GM21576 (cell line): ENCODE measurements around the gene FLRT1.

ENCODE experiments used
- ATAC-seq: cut with Tn5 transposase; IDR thresholded peaks from one replicate; pipeline ENCODE4 v1.9.1; 2021; ENCODE audit warnings: mild to moderate bottlenecking, moderate library complexity; ENCODE audit not compliant: unreplicated experiment

Gene FLRT1

DNA sequence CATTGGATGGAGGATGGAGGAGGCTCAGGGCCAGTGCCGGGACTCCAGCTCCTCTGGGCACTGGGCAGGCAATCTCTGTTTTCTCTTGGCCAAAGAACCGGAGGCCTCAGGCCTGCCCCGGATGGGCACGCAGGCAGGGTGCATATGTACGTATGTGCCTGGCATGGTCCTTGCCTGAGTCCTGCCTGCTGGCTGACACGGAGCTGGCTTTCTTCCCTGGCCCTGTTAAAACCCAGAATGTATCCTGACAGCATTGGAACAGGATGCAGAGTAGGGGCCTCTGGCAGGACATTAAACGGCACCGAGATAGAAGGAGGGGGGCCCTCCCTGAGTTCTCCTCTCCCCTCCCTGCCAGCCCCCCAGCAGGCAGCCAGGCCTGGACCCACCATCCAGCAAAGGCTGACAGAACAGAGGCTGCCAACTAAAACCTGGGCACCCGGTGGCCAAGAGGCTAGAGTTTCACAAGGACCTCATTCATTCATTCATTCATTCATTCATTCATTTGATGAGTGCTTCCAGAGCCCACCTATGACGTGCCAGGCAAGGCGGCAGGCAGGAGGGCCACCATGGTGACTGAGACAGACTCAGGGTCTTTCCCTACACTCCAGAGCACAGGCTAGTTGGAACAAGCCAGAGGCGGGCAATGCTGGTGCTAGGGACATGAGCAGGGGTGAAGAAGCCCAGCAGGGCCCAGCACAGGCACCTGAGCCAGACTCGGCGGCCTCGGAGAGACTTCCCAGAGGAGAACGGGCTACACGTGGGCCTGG is 28.8 kb downstream of the FLRT1 start:
- no peak for ATAC-seq

GRCh38 chr11:64065141-64065465 is 29.4 kb downstream of the FLRT1 start:
- no peak for ATAC-seq

DNA sequence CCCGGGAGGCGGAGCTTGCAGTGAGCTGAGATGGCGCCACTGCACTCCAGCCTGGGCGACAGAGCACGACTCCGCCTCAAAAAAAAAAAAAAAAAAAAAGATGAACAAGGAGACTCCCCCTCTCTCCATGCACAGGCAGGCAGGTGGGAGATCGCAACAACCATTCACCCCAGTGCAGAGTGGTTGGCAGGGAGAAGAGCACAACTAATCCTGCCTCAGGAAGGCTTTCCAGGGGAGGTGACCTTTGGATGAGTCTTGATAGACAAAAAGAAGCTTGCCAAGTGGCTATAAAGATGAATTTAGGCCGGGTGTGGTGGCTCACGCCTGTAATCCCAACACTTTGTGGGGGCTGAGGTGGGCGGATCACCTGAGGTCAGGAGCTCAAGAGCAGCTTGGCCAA is 30.0 kb downstream of the FLRT1 start:
- no peak for ATAC-seq

DNA sequence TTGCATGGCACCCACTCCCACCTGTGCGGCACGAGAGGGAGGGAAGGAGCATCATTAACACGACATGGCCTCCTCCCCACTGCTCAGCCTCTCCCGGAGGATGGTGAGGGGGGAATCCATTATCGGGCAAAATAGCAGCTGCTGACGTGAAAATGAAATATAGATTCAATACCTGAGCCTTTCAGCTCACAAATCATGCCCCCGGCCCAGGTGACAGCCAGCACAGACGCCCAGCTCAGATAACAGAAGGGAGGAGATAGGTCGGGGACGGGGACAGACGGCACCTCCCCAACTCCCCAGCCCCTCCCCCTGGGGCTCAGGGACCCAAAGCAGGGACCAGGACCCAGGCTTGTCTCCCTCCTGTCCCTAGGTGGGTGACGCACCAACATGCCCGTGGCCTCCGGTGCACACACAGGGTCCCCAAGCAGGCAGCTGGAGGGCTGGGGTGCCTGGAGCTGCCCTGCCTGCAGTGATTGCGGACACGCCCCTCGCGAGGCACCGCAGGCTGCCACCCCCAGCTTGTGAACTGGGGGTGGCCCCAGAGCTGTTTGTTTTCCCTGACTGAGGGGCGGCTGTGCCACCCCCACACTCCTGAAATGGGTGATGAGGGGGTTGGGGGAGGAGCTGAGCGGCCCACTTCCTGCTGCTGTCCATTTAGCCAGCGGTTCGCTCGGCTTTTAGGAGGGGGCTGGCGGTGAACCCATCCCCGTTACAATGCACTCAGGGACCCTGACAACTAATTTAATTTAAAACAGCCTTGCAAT is 31.7 kb downstream of the FLRT1 start:
- ATAC-seq: no peak

DNA sequence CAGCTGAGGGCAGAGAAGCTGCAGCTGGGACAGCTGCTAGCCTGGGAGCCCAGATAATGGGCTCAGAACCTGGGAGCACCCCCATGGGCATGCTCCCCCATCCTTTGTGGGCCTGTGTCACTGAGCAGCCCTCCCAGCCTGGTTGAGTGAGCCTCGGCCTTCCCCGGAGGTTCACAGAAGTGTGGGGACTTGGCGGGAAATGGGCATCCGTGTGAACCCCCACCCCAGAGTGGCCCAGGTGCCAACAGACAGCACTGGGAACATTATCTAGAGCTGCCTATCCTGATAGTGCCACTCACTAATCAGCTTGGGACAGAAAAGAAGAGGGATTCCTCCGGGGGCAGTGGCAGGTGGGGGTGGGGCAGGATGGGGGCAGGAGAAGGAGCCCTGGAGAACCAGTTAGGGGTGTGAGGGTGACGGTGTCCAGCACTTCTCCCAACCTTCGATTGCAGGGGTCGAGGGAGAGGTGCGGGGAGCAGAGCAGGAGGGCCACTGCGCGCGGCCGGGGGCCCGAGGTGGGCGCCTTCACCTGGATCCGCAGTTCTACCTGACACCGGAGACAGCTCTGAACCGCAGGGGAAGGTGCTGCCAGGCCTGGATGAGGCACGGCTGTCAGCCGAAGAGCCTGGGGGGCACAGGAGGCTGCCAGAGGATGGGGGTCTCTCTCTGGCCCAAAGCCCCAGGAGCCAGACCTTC is 33.1 kb downstream of the FLRT1 start:
- no peak for ATAC-seq

DNA sequence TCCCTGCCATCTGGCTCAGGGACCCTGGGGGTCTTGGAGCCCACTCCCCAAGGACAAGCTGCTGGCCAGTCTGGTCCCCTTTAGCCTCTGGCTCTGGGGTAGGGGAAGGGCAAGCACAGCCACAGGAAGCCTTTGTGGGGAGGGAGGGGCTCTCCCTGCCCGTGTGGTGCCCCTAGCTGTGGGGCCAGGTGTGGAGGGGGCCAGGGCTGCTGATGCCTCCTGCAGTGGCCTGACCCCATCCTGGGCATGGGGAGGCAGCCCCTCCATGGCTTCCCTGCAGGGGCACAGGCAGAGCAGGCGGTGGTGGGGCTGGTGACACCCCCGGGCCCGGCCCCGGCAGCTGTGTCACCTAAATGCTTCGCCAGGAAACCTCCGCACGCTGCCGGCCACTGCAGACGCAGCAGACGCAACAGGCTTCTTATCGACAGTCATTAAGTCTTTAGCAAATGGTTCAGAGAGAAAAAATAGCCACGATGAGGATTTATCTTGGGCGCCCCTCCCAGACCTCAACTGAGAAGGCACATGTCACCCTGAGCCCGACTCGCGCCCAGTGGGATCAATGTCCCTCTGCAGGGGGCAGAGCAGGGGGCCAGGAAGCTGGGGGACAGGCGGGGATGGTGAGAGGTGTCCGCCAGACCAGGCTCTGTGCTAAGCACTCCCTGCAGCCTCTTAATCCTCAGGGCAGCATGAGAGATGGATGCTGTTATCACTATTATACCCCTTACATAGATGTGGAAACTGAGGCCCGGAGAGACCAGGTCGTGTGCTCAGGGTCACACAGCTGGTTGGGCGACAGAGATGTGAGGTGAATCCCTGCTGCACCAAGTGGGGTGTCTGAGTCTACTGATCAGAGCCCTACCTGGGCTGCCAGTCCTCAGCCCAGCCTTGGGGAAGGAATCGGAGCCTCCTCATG is 33.9 kb downstream of the FLRT1 start:
- ATAC-seq: no peak

GRCh38 chr11:64070314-64070681 is 34.6 kb downstream of the FLRT1 start:
- ATAC-seq: no peak

- ATAC-seq: no peak
Observed at GRCh38 chr11:64071849-64072248, 36.1 kb downstream of the FLRT1 start.

DNA sequence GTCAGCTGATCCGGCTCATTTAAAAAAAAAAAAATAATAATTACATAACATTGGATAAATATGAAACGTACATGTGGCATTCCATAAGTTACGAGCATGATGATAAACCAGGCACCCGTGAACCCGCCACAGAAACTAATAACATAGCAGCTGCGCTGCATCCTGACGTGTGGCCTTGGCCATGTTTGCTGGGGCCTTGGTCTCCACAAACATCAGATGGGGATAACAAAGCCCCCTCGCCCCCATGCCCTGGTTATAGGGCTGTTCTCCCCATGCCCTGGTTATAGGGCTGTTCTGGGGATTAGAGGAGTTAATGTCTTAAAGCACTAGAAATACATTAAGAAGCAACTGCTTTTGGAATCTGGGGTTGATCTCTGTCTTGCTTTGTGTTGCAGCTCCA is 36.7 kb downstream of the FLRT1 start:
- no peak for ATAC-seq

- no peak for ATAC-seq
Observed at GRCh38 chr11:64072871-64073270, 37.1 kb downstream of the FLRT1 start.

DNA sequence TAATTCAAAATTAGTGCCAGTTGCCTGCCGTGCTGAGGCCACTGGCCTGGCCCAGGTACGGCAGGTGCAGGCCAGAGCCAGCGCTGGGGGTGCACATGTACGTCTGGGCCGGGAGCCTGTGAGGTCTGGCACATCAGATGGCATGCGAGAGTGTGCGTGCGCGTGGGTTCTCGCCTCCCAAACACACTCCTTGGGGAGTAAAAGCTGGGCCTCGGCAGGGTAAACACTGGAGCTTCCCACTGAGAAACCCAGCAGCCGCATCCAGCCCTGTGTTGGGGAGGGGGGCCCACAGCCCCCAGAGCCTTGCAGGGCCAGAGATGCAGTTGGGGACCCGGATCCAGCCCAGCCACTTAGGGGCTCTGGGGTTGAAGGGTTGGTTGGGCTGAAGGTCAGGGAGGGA is 37.8 kb downstream of the FLRT1 start:
- no peak for ATAC-seq

GRCh38 chr11:64074239-64074638 is 38.5 kb downstream of the FLRT1 start:
- ATAC-seq: no peak

DNA sequence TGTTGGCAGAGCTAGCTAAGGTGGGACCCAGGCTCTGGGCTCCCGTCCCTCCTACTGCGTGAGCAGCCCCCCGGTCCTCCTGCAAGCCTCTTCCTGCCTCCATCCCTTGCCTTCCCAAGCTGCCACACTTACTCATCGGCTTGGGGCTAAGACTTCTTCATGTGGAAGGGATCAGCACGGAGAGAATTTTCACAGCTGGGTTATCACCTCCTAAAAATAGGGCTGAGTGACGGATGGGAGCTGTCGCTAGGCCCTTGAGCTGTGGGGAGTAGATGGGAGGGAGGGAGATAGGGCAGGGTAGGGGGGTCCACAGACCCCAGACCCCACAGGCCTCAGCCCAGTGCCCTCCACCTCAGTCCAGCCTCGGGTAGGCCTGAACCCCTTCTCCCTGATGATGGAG is 41.0 kb downstream of the FLRT1 start:
- no peak for ATAC-seq

DNA sequence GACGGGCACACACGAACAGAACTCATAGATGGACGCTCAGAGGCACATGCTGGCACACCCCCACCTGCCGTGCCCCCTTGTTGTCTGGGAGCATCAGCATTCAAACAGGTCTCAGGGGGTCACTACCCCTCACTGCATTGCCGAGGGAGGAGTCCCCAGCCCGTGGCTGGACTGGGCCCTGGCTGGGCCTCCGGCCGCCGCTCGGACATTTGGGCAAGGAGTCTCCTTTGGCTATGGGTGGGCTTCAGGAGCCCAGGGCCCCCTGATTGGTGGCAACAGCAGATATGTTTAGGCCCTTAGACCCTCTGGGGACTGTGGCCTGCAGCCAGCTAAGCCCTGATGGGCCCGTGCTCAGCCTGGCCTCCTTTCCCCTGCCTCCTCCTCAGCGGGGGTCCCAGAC is 41.9 kb downstream of the FLRT1 start:
- no peak for ATAC-seq

DNA sequence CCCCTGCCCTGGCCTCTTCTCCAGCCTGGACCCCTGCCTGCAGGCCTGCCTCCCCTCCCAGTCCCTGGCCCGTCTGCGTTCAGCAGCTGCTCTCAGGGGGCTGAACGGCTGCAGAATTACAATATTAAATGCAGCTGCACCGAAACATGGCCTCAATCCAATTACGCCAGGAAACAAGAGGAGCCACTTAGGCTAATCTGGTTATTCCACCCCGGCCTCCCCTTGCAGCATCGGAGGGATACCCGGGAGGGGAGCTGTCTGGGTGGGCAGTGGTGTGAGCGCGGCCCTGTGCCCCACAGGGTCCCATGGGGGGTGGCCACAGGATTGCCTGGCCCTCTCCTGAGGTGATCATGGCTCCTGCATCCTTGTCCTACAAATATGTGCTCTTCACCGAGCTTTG is 42.6 kb downstream of the FLRT1 start:
- ATAC-seq: no peak

GRCh38 chr11:64078905-64079304 is 43.2 kb downstream of the FLRT1 start:
- ATAC-seq: no peak

- no peak for ATAC-seq
Observed at GRCh38 chr11:64080390-64080789, 44.7 kb downstream of the FLRT1 start.

DNA sequence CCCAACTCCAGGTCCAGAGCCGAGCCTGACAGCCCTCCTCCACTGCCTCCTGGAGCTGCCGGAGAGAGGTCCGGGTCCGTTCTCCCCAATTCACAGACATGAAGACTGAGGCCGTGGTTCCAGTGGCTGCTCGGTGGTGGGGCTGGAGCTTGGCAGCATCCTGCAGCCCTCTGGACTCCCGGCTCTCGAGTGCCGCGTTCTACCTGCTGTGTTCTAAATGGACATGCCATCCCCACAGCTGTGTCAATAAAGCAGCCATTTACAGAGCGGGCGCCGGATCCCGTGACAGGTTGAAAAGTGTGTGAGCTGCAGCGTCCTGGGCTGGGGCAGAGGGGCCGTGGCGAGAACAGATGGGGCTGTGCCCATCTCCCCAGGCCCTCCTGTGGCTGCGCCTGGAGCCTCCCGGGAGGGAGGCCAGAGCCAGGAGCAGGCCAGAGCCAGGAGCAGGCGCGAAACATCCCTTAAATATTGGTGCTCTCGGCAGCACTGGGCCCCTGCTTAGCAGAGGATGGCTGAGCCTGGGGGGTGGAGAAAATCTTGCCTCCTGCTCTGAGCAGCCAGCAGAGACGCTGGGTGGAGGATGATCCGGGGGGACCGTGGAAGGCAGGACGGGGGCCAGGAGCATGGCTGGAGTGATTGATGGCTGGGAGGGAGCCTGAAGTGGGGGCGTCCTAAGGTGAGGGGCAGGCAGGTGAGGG is 46.2 kb downstream of the FLRT1 start:
- ATAC-seq: no peak

DNA sequence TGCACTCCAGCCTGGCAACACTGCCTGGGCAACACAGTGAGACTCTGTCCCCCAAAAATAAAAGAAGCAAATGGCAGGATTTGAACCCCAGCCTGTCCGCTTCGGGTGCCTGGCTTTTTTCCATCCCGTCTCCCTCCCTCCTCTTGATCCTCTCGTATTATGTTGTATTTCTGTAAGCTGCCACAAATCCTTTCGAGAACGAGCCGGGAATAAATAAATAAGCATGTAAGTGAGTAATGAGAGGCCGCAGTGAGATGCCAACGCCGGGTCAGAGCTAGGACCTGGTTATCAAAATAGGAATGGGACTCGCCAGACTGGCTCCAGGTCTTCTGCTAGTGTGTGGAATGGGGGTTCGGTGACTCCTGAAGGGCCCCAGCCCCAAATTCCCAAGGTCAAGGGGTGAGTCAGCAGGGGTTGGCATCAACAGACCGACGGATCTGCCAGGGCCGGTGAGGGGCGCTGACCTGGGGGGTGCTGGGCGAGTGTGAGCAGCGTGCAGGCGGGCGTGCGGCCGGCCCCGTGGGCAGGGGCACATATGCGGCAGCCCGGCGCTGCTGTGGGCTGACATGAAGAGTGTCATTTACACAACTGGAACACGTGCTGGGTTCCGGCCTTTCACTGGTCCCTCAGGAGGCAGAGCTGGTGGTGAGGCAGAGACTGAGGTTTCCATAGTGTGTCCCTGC is 47.8 kb downstream of the FLRT1 start:
- no peak for ATAC-seq
